ENCODE measurements around the gene SESN1. TPM values are rescaled to one million over a fixed set of nuclear protein-coding genes. Genes with fewer than 3 reads are reported as not detected.

Gene SESN1
- total RNA-seq, 4 donors from 2014 or later, result 10.4 to 55.9 (median 21.7) TPM

DNA sequence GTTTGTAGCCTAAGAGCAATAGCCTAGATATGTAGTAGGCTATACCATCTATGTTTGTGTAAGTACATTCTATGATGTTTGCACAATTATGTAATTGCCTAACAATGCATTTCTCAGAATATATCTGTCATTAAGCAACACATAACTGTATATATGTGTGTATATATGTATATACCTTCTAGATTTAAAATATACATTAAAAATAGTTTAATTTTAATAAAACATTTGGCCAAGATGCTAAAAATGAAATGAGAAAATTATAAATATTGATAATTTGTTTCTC is 20.6 kb downstream of the SESN1 start:
- intact Hi-C loops (cut with DNase I), result loop anchor here (10.0 kb wide), 2 partner anchors 159 to 529 kb away; no protein-coding TSS in a partner anchor
- peaks cover 0 to 26% (median 2%) of the 10 kb centered on the region in 3 donors for H3K4me1 ChIP-seq
- no peak overlapping the region for H3K27ac ChIP-seq
- no peak for DNase-seq
- H3K9me3 ChIP-seq, result no peaks in the 10 kb centered on the region
- no peak overlapping the region for H3K4me3 ChIP-seq
- no peaks in the 10 kb centered on the region for H3K36me3 ChIP-seq
- TF ChIP-seq, protein P1, sequence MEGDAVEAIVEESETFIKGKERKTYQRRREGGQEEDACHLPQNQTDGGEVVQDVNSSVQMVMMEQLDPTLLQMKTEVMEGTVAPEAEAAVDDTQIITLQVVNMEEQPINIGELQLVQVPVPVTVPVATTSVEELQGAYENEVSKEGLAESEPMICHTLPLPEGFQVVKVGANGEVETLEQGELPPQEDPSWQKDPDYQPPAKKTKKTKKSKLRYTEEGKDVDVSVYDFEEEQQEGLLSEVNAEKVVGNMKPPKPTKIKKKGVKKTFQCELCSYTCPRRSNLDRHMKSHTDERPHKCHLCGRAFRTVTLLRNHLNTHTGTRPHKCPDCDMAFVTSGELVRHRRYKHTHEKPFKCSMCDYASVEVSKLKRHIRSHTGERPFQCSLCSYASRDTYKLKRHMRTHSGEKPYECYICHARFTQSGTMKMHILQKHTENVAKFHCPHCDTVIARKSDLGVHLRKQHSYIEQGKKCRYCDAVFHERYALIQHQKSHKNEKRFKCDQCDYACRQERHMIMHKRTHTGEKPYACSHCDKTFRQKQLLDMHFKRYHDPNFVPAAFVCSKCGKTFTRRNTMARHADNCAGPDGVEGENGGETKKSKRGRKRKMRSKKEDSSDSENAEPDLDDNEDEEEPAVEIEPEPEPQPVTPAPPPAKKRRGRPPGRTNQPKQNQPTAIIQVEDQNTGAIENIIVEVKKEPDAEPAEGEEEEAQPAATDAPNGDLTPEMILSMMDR (IDR thresholded peaks at IDR 0.05), result no peak
- TF ChIP-seq POLR2A (IDR thresholded peaks at IDR 0.05), result no peak
- no peaks in the 10 kb centered on the region for H3K27me3 ChIP-seq

DNA sequence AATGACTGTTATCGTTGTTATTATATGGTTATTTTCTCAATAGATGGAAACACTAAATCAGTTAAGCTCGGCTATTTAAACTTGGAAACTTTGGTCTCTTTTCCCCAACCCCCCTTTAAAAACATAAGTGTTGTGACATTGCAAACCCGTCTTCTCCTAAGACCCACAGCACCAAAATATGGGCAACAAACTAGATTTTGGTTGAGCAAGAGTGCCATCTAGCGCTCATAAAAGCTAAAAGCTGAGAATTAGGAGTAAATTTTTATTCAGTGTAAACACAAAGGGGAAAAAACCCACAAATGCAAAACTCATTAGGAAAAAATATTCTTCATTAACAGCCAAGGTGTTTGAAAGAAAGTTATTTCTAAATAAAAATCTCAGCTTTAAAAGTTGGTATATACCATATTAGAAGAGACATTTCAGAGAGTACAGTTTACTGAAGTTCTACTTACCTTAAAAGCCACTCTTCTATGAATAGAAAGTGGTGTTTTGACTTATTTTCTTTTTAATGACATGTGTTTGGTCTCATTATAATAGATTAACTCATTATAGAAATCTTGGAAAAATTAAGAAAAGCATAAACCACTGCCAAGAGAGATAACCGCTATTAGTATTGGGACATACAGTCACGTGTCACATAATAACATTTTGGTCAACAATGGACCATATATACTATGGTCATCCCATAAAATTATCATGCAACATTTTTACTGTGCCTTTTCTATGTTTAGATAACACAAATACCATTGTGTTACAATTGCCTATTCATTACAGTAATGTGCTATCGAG is 21.1 kb downstream of the SESN1 start:
- 46 to 47% methylated on average over 7 of the region's 7 CpGs for WGBS, 2 donors
- Histone ChIP-seq H3K9me3 (no peaks in the 10 kb centered on the region), H3K4me3 (no peak overlapping the region), H3K4me1 (peaks cover 0 to 26% (median 2%) of the 10 kb centered on the region in 3 donors), H3K27ac (no peak overlapping the region), H3K36me3 (no peaks in the 10 kb centered on the region), H3K27me3 (no peaks in the 10 kb centered on the region)
- intact Hi-C loops (cut with DNase I), result loop anchor here (10.0 kb wide), 2 partner anchors 159 to 529 kb away; no protein-coding TSS in a partner anchor
- TF ChIP-seq, protein P1 (IDR thresholded peaks at IDR 0.05), result peak; percentile 40 to 72 (median 58)
- TF ChIP-seq POLR2A (IDR thresholded peaks at IDR 0.05), result no peak
- DNase-seq, result no peak

DNA sequence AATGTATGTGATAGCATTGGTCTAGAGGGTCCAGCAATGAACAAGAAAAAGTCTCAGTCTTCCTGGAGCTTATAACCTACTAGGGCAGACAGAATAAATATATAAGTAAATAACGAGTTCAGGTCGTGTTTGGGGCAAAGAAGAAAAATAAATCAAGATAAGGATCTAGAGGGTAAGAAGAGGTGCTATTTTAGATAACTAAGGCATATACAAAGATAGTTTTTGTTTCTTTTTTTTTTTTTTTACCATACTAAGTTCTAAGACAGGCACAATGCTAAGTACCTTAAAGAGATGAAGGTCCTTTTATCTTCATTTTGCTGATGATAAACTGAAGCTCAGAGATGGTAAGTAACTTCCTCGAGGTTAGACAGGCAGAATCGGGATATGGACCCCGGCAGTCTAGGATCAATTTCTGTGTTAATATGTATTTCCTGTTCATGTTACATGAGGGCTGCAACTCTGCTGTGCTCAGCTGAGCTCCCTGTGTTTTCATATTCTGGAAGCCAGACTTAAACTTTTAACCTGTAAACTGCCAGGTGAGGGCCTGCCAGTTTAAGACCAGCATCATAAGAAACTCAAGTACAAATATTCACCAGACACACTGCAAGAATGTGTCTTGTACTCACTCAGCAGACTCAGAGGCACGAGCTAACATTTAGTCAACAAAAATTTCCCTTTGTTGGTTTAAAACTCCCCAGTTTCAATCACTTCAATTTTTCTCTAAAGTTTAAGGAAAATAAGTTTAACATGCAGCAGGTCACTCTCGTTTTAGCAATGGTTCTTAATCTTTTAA is 23.3 kb downstream of the SESN1 start:
- WGBS, 2 donors, result 51 to 54% methylated on average over 7 of the region's 7 CpGs

DNA sequence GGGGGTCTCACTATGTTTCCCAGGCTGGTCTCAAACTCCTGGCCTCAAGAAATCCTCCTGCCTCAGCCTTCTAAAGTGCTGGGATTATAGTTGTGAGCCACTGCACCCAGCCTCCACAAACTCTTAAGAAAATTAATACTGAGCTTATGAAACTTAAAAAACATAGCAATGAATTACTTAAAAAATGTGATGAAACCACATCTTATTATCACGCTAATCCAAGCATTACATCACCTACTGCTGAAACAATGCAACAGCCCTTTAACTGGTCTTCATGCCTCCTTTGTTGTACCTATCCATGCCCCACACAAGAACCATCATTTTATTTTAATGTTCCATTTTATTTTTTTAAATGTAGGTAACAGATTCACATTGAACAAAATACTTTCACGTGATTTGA is 24.9 kb downstream of the SESN1 start:
- Histone ChIP-seq H3K27me3 (no peaks in the 10 kb centered on the region), H3K4me3 (no peak overlapping the region), H3K9me3 (no peaks in the 10 kb centered on the region), H3K36me3 (no peaks in the 10 kb centered on the region), H3K4me1 (peaks cover 0 to 13% (median 2%) of the 10 kb centered on the region in 3 donors), H3K27ac (no peak overlapping the region)
- TF ChIP-seq, protein P1 (IDR thresholded peaks at IDR 0.05), result no peak
- TF ChIP-seq POLR2A (IDR thresholded peaks at IDR 0.05), result no peak
- intact Hi-C loops (cut with DNase I), result loop anchor here (10.0 kb wide), 3 partner anchors 65 to 525 kb away; no protein-coding TSS in a partner anchor
- 75 to 76% methylated on average over 2 of the region's 2 CpGs for WGBS, 2 donors
- DNase-seq, result no peak

More for the DNA sequence above, 23.3 kb downstream of the SESN1 start:
- DNase-seq, result no peak
- Histone ChIP-seq H3K27me3 (no peaks in the 10 kb centered on the region), H3K4me1 (peaks cover 0 to 20% (median 2%) of the 10 kb centered on the region in 3 donors), H3K9me3 (no peaks in the 10 kb centered on the region), H3K27ac (no peak overlapping the region), H3K36me3 (no peaks in the 10 kb centered on the region), H3K4me3 (no peak overlapping the region)
- TF ChIP-seq POLR2A (IDR thresholded peaks at IDR 0.05), result no peak
- TF ChIP-seq, protein P1 (IDR thresholded peaks at IDR 0.05), result no peak
- intact Hi-C loops (cut with DNase I), result loop anchor here (10.0 kb wide), 2 partner anchors 157 to 527 kb away; no protein-coding TSS in a partner anchor
